ENCODE results near the gene CLEC18B. TPM values are rescaled to one million over a fixed set of nuclear protein-coding genes. Genes with fewer than 3 reads are reported as not detected.

The CLEC18B gene
- total and polyA plus RNA-seq, 12 donors = 0.29 to 0.77 (median 0.44) TPM; not detected in 5

Other genes starting within 250 kb of the CLEC18B start
- 100 to 1,000 TPM; 120 to 172 (median 136) TPM for gene PSMD7, start 124.7 kb downstream of the CLEC18B start, total RNA-seq
- 100 to 1,000 TPM in 1 of 2 donors, 10 to 100 TPM in 1; 91.9 to 127 TPM for gene PSMD7, start 124.7 kb downstream of the CLEC18B start, polyA plus RNA-seq
- 1 to 10 TPM in 6 of 10 donors, under 1 TPM in 2, not detected in 2; 0.49 to 2.1 (median 1.4) TPM for gene NPIPB15, start 45.2 kb downstream of the CLEC18B start, total RNA-seq
- 10 to 100 TPM in 1 of 2 donors, 1 to 10 TPM in 1; 3.8 to 14.9 TPM for gene NPIPB15, start 45.2 kb downstream of the CLEC18B start, polyA plus RNA-seq
- gene GLG1, start 185.6 kb upstream of the CLEC18B start, total RNA-seq = 100 to 1,000 TPM in 7 of 10 donors, 10 to 100 TPM in 3; 79.5 to 136 (median 104) TPM
- 10 to 100 TPM; 25.7 to 39.8 TPM for gene GLG1, start 185.6 kb upstream of the CLEC18B start, polyA plus RNA-seq
- 10 to 100 TPM in 1 of 10 donors, 1 to 10 TPM in 9; 4.6 to 10.2 (median 6.0) TPM for gene RFWD3, start 245.4 kb upstream of the CLEC18B start, total RNA-seq
- 1 to 10 TPM; 1.8 to 2.6 TPM for gene RFWD3, start 245.4 kb upstream of the CLEC18B start, polyA plus RNA-seq

All from heart right ventricle (tissue), 12 donors.